Mesendoderm (in vitro differentiated cells): Measurements from ENCODE around the gene PTPN6. TPM values are rescaled to one million over a fixed set of nuclear protein-coding genes. Genes with fewer than 3 reads are reported as not detected.
A peak's percentile ranks its signal among the peaks of the same experiment; 100 is the strongest.

ENCODE experiments used
- DNase-seq: peaks from one replicate; pipeline ENCODE4 v3.0.0; 2013
- H2AK5ac ChIP-seq: 2 replicates; pipeline ENCODE4 v1.6.1; 2013; ENCODE audit warnings: low read length, inconsistent platforms
- H2BK120ac ChIP-seq: 2 replicates; pipeline ENCODE4 v1.6.1; 2013; ENCODE audit warnings: low read depth, mild to moderate bottlenecking, low read length, moderate library complexity, mixed read lengths
- H2BK15ac ChIP-seq: replicated peaks from 2 replicates; pipeline ENCODE4 v1.6.1; 2013; ENCODE audit warnings: low read depth, mild to moderate bottlenecking, moderate library complexity
- H2BK5ac ChIP-seq: 2 replicates; pipeline ENCODE4 v1.6.1; 2013; ENCODE audit warnings: low read length, inconsistent platforms
- H3K18ac ChIP-seq: 2 replicates; pipeline ENCODE4 v1.6.1; 2013; ENCODE audit warnings: mild to moderate bottlenecking, low read length, mixed read lengths
- H3K23ac ChIP-seq: one replicate; pipeline ENCODE4 v1.6.1; 2013; ENCODE audit warnings: low read length
- H3K27ac ChIP-seq: 2 replicates; pipeline ENCODE4 v1.5.1; 2013; ENCODE audit warnings: low read depth, mild to moderate bottlenecking, inconsistent platforms, low read length, moderate library complexity
- H3K27me3 ChIP-seq: 2 replicates; pipeline ENCODE4 v1.6.1; 2013; ENCODE audit warnings: low read length, control low read depth, mild to moderate bottlenecking, inconsistent platforms; ENCODE audit not compliant: insufficient read depth, poor library complexity
- H3K36me3 ChIP-seq: 2 replicates; pipeline ENCODE4 v1.6.1; 2013; ENCODE audit warnings: low read length, inconsistent platforms; ENCODE audit not compliant: control insufficient read depth, insufficient read depth
- H3K4ac ChIP-seq: one replicate; pipeline ENCODE4 v1.6.1; 2013; ENCODE audit warnings: low read depth, mild to moderate bottlenecking, low read length, moderate library complexity
- H3K4me1 ChIP-seq: 2 replicates; pipeline ENCODE4 v1.6.1; 2013; ENCODE audit warnings: low read depth, low read length, inconsistent platforms; ENCODE audit not compliant: control insufficient read depth
- H3K4me2 ChIP-seq: 2 replicates; pipeline ENCODE4 v1.6.1; 2013; ENCODE audit warnings: low read length
- H3K4me3 ChIP-seq: 2 replicates; pipeline ENCODE4 v1.5.1; 2013; ENCODE audit warnings: mild to moderate bottlenecking, low read length
- H3K56ac ChIP-seq: one replicate; pipeline ENCODE4 v1.6.1; 2013; ENCODE audit warnings: low read length
- H3K79me1 ChIP-seq: 2 replicates; pipeline ENCODE4 v1.6.1; 2013; ENCODE audit warnings: low read length, inconsistent platforms
- H3K79me2 ChIP-seq: 2 replicates; pipeline ENCODE4 v1.6.1; 2013; ENCODE audit warnings: mild to moderate bottlenecking, low read length; ENCODE audit not compliant: control insufficient read depth, insufficient read depth
- H3K9ac ChIP-seq: 2 replicates; pipeline ENCODE4 v1.6.1; 2013; ENCODE audit warnings: low read length, inconsistent platforms
- H4K5ac ChIP-seq: one replicate; pipeline ENCODE4 v1.6.1; 2013; ENCODE audit warnings: low read length
- H4K8ac ChIP-seq: one replicate; pipeline ENCODE4 v1.6.1; 2013; ENCODE audit warnings: low read depth, mild to moderate bottlenecking, control low read depth, low read length, moderate library complexity
- WGBS: extraction: QIAGEN DNeasy Blood & Tissue Kit; methylation state at CpG from one replicate; pipeline ENCODE4 v1.1.7; 2013; ENCODE audit warnings: low lambda C conversion rate, missing lambda C conversion rate; ENCODE audit not compliant: insufficient coverage; ENCODE audit errors: extremely low coverage; 5-methylcytosine and 5-hydroxymethylcytosine counted together
- polyA plus RNA-seq, 2 experiments: library from polyadenylated mRNA; stranded (reverse); fragments of 200-250 nt; gene quantifications; one replicate each; pipeline ENCODE4 v1.2.3, GENCODE V29; 2013

Gene PTPN6
- polyA plus RNA-seq (2013, experiment 1 of 2): 13.2 TPM
- 14.1 TPM for polyA plus RNA-seq (2013, experiment 2 of 2)

GRCh38 chr12:6950811-6951540 is at the start of gene PTPN6:
Gene PTPN6 (plus strand): TSS chr12:6951356. CDS start chr12:6951513, 157 bp downstream.
- no peak within 1 kb of the TSS for H3K9ac ChIP-seq
- no peak within 1 kb of the TSS for H3K27ac ChIP-seq
- no peaks in the 10 kb centered on the region for H3K4me1 ChIP-seq
- no peak within 1 kb of the TSS for H2BK15ac ChIP-seq
- peak within 1 kb of the TSS; percentile 59 for H3K56ac ChIP-seq
- no peak for DNase-seq
- no peaks in the 10 kb centered on the region for H3K27me3 ChIP-seq
- no peak within 1 kb of the TSS for H2BK5ac ChIP-seq
- no peak within 1 kb of the TSS for H3K4ac ChIP-seq
- H3K4me3 ChIP-seq: no peak within 1 kb of the TSS
- H3K23ac ChIP-seq: no peak within 1 kb of the TSS
- WGBS: no CpG with 5 or more reads among the region's 25 CpGs
- no peak within 1 kb of the TSS for H2BK120ac ChIP-seq
- no peak within 1 kb of the TSS for H4K5ac ChIP-seq
- H3K79me1 ChIP-seq: no peaks in the 10 kb centered on the region
- no peaks in the 10 kb centered on the region for H3K79me2 ChIP-seq
- H3K4me2 ChIP-seq: no peak within 1 kb of the TSS
- no peaks in the 10 kb centered on the region for H3K36me3 ChIP-seq
- no peak within 1 kb of the TSS for H3K18ac ChIP-seq
- H4K8ac ChIP-seq: no peak within 1 kb of the TSS
- H2AK5ac ChIP-seq: no peak within 1 kb of the TSS

DNA sequence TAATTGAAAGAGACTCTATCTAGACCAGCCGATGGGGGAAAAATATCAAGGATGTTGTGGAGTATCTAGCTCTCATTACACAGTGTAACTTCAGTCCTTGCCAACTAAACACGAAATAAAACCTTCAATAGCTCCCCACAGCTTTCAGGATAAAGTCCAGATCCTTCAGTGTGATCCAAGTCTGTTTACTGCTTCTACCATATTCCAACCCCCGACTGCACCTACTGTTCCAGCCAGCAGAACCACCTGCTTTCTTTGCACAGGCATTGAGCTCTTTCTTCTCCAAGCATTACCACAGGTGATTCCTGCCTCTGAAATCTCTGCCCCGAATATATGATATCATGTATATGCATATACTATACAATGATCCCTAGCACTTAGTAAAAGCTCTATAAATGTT is 48.7 kb upstream of the PTPN6 start:
- Histone ChIP-seq H3K79me1 (no peaks in the 10 kb centered on the region), H3K36me3 (no peaks in the 10 kb centered on the region), H3K27me3 (no peaks in the 10 kb centered on the region), H2AK5ac (no peak overlapping the region), H3K18ac (no peak overlapping the region), H3K23ac (no peak overlapping the region), H3K4ac (no peak overlapping the region), H4K8ac (no peak overlapping the region), H3K79me2 (no peaks in the 10 kb centered on the region), H3K27ac (no peak overlapping the region), H2BK120ac (no peak overlapping the region), H4K5ac (no peak overlapping the region), H3K4me1 (peaks cover 2% of the 10 kb centered on the region), H3K4me2 (no peak overlapping the region), H2BK15ac (no peak overlapping the region), H3K56ac (no peak overlapping the region), H3K4me3 (no peak overlapping the region), H3K9ac (no peak overlapping the region), H2BK5ac (no peak overlapping the region)
- DNase-seq: no peak
- no CpG with 5 or more reads among the region's 4 CpGs for WGBS

DNA sequence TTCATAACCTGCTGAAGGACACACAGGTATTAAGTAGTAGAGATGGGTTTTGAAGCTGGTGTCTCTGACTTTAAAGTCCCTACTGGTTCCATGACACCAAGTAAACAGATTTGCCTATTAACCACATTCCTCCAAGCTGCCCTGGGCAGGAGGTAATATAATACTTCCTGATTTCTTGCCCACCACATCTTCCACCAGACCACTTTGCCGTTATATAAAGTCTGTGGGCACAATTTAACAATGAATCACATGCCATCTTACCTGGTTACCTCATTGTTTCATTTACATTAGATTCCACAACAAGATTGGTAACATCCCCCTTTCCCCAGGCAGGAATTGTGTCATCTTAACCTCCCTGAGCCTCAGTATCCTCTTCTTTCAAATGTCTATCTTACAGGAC is 47.4 kb upstream of the PTPN6 start:
- Histone ChIP-seq H3K23ac (no peak overlapping the region), H3K4me3 (no peak overlapping the region), H3K4me2 (no peak overlapping the region), H4K8ac (peak overlapping the region; percentile 16), H3K18ac (no peak overlapping the region), H2BK120ac (no peak overlapping the region), H3K79me2 (no peaks in the 10 kb centered on the region), H2BK5ac (no peak overlapping the region), H3K4me1 (peaks cover 2% of the 10 kb centered on the region), H3K9ac (no peak overlapping the region), H3K27me3 (no peaks in the 10 kb centered on the region), H2BK15ac (no peak overlapping the region), H4K5ac (no peak overlapping the region), H3K36me3 (no peaks in the 10 kb centered on the region), H3K56ac (no peak overlapping the region), H3K79me1 (no peaks in the 10 kb centered on the region), H3K27ac (no peak overlapping the region), H3K4ac (no peak overlapping the region), H2AK5ac (no peak overlapping the region)
- WGBS: no CpG with 5 or more reads among the region's 1 CpG
- no peak for DNase-seq

GRCh38 chr12:6904280-6905276 is 46.6 kb upstream of the PTPN6 start, which contains the start of gene LRRC23:
Gene LRRC23 (plus strand): TSS chr12:6904822. CDS start chr12:6905634, 812 bp downstream.
- H3K79me2 ChIP-seq: no peaks in the 10 kb centered on the region
- H3K18ac ChIP-seq: no peak within 1 kb of the TSS
- H3K27ac ChIP-seq: peak within 1 kb of the TSS; percentile 6
- no peak within 1 kb of the TSS for H3K23ac ChIP-seq
- H2BK5ac ChIP-seq: no peak within 1 kb of the TSS
- no peaks in the 10 kb centered on the region for H3K27me3 ChIP-seq
- no peaks in the 10 kb centered on the region for H3K79me1 ChIP-seq
- H3K4ac ChIP-seq: no peak within 1 kb of the TSS
- DNase-seq: peak; percentile 100
- H3K4me1 ChIP-seq: peaks cover 2% of the 10 kb centered on the region
- H3K9ac ChIP-seq: peak within 1 kb of the TSS; percentile 69
- H4K5ac ChIP-seq: no peak within 1 kb of the TSS
- peak within 1 kb of the TSS; percentile 4 for H2BK15ac ChIP-seq
- peak within 1 kb of the TSS; percentile 61 for H3K4me2 ChIP-seq
- peak within 1 kb of the TSS; percentile 33 for H3K4me3 ChIP-seq
- peak within 1 kb of the TSS; percentile 78 for H3K56ac ChIP-seq
- H2BK120ac ChIP-seq: no peak within 1 kb of the TSS
- H4K8ac ChIP-seq: peak within 1 kb of the TSS; percentile 16
- no peak within 1 kb of the TSS for H2AK5ac ChIP-seq
- no peaks in the 10 kb centered on the region for H3K36me3 ChIP-seq
- no CpG with 5 or more reads among the region's 34 CpGs for WGBS

DNA sequence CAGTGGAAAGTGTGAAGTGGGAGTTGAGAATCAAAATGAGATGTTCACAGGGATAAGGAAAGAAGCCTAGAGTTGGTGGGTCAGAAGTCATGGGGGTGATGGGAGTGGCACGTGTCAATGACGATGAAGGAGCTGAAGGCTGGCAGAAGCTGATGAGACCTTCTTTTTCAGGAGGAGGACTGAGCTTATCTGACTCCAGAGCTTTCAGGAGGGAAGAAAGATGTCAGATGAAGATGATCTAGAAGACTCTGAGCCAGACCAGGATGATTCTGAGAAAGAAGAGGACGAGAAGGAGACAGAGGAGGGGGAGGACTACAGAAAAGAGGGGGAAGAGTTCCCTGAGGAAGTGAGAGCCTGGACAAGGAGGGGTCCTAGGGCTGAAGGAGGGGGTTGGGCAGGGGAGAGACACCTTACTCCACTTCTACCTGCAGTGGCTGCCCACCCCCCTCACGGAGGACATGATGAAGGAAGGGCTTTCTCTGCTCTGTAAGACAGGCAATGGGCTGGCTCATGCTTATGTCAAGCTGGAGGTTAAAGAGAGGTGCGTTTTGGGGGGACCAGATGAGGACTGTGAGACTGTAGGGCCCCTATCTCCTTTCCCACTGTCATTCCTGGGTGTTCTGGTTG is 45.6 kb upstream of the PTPN6 start:
- Histone ChIP-seq H2BK15ac (no peak overlapping the region), H2AK5ac (no peak overlapping the region), H3K23ac (no peak overlapping the region), H3K4ac (no peak overlapping the region), H3K4me2 (peak overlapping the region; percentile 61), H3K36me3 (no peaks in the 10 kb centered on the region), H3K4me3 (no peak overlapping the region), H3K18ac (no peak overlapping the region), H3K79me1 (no peaks in the 10 kb centered on the region), H3K27ac (no peak overlapping the region), H3K56ac (peak overlapping the region; percentile 78), H3K4me1 (peaks cover 2% of the 10 kb centered on the region), H4K8ac (no peak overlapping the region), H2BK120ac (no peak overlapping the region), H3K9ac (peak overlapping the region; percentile 69), H2BK5ac (no peak overlapping the region), H4K5ac (no peak overlapping the region), H3K27me3 (no peaks in the 10 kb centered on the region), H3K79me2 (no peaks in the 10 kb centered on the region)
- DNase-seq: no peak
- WGBS: no CpG with 5 or more reads among the region's 5 CpGs
